SK-N-SH (cell line): ENCODE measurements around the gene LMO7. TPM values are rescaled to one million over a fixed set of nuclear protein-coding genes. Genes with fewer than 3 reads are reported as not detected.

Experiments used
- CTCF ChIA-PET: fragments of 300-600, 350-600 bp; formaldehyde crosslinking; extraction: SDS; loops from one replicate; lab custom pipeline; 2021; lab: Yijun Ruan, JAX
- POLR2A ChIA-PET: fragments of 350-600 bp; sonication (Branson Sonifier 250); formaldehyde crosslinking; extraction: SDS; loops from one replicate; lab custom pipeline; 2020; ENCODE audit warnings: antibody characterized with exemption, inconsistent platforms; lab: Yijun Ruan, JAX
- DNase-seq: peaks from one replicate; pipeline ENCODE4 v3.0.0; 2012
- H2AFZ ChIP-seq: fragments of 200-600 bp; sonication (generic); 2 replicates; pipeline ENCODE4 v1.8.1; 2016; ENCODE audit warnings: antibody characterized with exemption, mild to moderate bottlenecking, low read depth
- H3F3A ChIP-seq: fragments of 200-600 bp; sonication (generic); replicated peaks from 2 replicates; pipeline ENCODE3; 2016; ENCODE audit warnings: antibody characterized with exemption, mild to moderate bottlenecking; ENCODE audit not compliant: insufficient read depth
- H3K27ac ChIP-seq, 2 experiments: fragments of 200-500 bp in 1 of 2; fragments of 200-600 bp in 1 of 2; sonication (Bioruptor generic) in 1 of 2; sonication (generic), shearing (Covaris generic) in 1 of 2; 2 replicates each; pipeline versions ENCODE4 v1.5.1 to v1.6.1; 2014 to 2016; ENCODE audit warnings: low read depth in 2 of 2, inconsistent platforms in 1 of 2, low read length in 1 of 2, mild to moderate bottlenecking in 1 of 2, mixed read lengths in 1 of 2
- H3K27me3 ChIP-seq: fragments of 200-600 bp; sonication (generic), shearing (Covaris generic); 2 replicates; pipeline ENCODE4 v1.6.1; 2016; ENCODE audit warnings: mixed run types; ENCODE audit not compliant: insufficient read depth
- H3K36me3 ChIP-seq, 2 experiments: fragments of 200-500 bp in 1 of 2; fragments of 200-600 bp in 1 of 2; sonication (Bioruptor generic) in 1 of 2; sonication (generic) in 1 of 2; replicated peaks in 1 of 2; 2 replicates each; pipeline versions ENCODE3 to v1.5.1; 2014 to 2016; ENCODE audit warnings: low read length in 1 of 2, mild to moderate bottlenecking in 1 of 2; ENCODE audit not compliant: insufficient read depth in 2 of 2, control insufficient read depth in 1 of 2
- H3K4me1 ChIP-seq, 2 experiments: fragments of 200-500 bp in 1 of 2; fragments of 200-600 bp in 1 of 2; sonication (Bioruptor generic) in 1 of 2; sonication (generic), shearing (Covaris generic) in 1 of 2; 2 replicates each; pipeline versions ENCODE4 v1.5.1 to v1.6.1; 2014 to 2016; ENCODE audit warnings: low read depth in 1 of 2, low read length in 1 of 2, mixed run types in 1 of 2; ENCODE audit not compliant: insufficient read depth in 2 of 2, control insufficient read depth in 1 of 2
- H3K4me2 ChIP-seq: fragments of 200-600 bp; sonication (generic), shearing (Covaris generic); 2 replicates; pipeline ENCODE4 v1.6.1; 2017; ENCODE audit warnings: mixed run types
- H3K4me3 ChIP-seq, 2 experiments: fragments of 200-500 bp in 1 of 2; fragments of 200-600 bp in 1 of 2; sonication (Bioruptor generic) in 1 of 2; sonication (generic), shearing (Covaris generic) in 1 of 2; 2 replicates each; pipeline versions ENCODE4 v1.5.1 to v1.8.1; 2014 to 2016; ENCODE audit warnings: low read depth in 2 of 2, inconsistent platforms in 1 of 2, low read length in 1 of 2, mild to moderate bottlenecking in 1 of 2, mixed read lengths in 1 of 2, moderate library complexity in 1 of 2
- H3K79me2 ChIP-seq: fragments of 200-600 bp; sonication (generic); 2 replicates; pipeline ENCODE4 v1.8.1; 2017; ENCODE audit warnings: mild to moderate bottlenecking; ENCODE audit not compliant: insufficient read depth
- H3K9ac ChIP-seq: fragments of 200-600 bp; sonication (generic); 2 replicates; pipeline ENCODE4 v1.6.1; 2017; ENCODE audit warnings: mixed run types
- H3K9me2 ChIP-seq: fragments of 200-600 bp; sonication (generic); 2 replicates; pipeline ENCODE4 v1.6.1; 2017; ENCODE audit warnings: mixed run types
- H3K9me3 ChIP-seq: fragments of 200-600 bp; sonication (generic); 2 replicates; pipeline ENCODE4 v1.6.1; 2017; ENCODE audit warnings: mixed run types, mild to moderate bottlenecking, moderate library complexity
- H4K20me1 ChIP-seq: fragments of 200-600 bp; sonication (generic); 2 replicates; pipeline ENCODE4 v1.6.1; 2017; ENCODE audit warnings: mild to moderate bottlenecking, mixed run types; ENCODE audit not compliant: insufficient read depth
- CHD2 ChIP-seq: fragments of 150-350 bp; IDR thresholded peaks from 2 replicates; pipeline ENCODE4 v1.6.1; 2018; ENCODE audit warnings: low read length; ENCODE audit not compliant: partially characterized antibody
- EZH2phosphoT487 ChIP-seq: fragments of 200-600 bp; sonication (generic); IDR thresholded peaks from 2 replicates; pipeline ENCODE4 v1.6.1; 2017; ENCODE audit warnings: low read depth, mixed run types, mild to moderate bottlenecking, antibody characterized with exemption, moderate library complexity, borderline replicate concordance
- FOSL2 ChIP-seq: IDR thresholded peaks from 2 replicates; pipeline ENCODE4 v1.4.0; 2012; ENCODE audit warnings: low read depth, mild to moderate bottlenecking, moderate library complexity, borderline replicate concordance
- GATA2 ChIP-seq: sonication (generic); formaldehyde crosslinking; IDR thresholded peaks from 2 replicates; pipeline ENCODE4 v1.5.0; 2020; ENCODE audit warnings: mild to moderate bottlenecking, missing genetic modification reagents
- JUND ChIP-seq: IDR thresholded peaks from 2 replicates; pipeline ENCODE4 v1.4.0; 2012
- MAX ChIP-seq: IDR thresholded peaks from 2 replicates; pipeline ENCODE4 v1.4.0; 2012; ENCODE audit warnings: low read depth
- MEF2A ChIP-seq: IDR thresholded peaks from 2 replicates; pipeline ENCODE4 v1.4.0; 2012; ENCODE audit warnings: low read depth, borderline replicate concordance
- NRF1 ChIP-seq: IDR thresholded peaks from 2 replicates; pipeline ENCODE4 v1.6.1; 2012; ENCODE audit warnings: low read depth, mild to moderate bottlenecking, low read length
- PBX3 ChIP-seq: IDR thresholded peaks from 2 replicates; pipeline ENCODE4; 2012
- RFX5 ChIP-seq: IDR thresholded peaks from 2 replicates; pipeline ENCODE4 v1.6.1; 2012; ENCODE audit warnings: mild to moderate bottlenecking, improper control_type of control experiment, low read length
- RXRA ChIP-seq: IDR thresholded peaks from 2 replicates; pipeline ENCODE4 v1.4.0; 2012; ENCODE audit warnings: low read depth, mild to moderate bottlenecking, borderline replicate concordance
- SIN3A ChIP-seq: IDR thresholded peaks from 2 replicates; pipeline ENCODE4 v1.6.1; 2012; ENCODE audit warnings: low read depth, mild to moderate bottlenecking, low read length, moderate library complexity, borderline replicate concordance
- SMC3 ChIP-seq: IDR thresholded peaks from 2 replicates; pipeline ENCODE4 v1.6.1; 2012; ENCODE audit warnings: low read depth, low read length, improper control_type of control experiment
- TAF1 ChIP-seq: IDR thresholded peaks from 2 replicates; pipeline ENCODE4 v1.6.1; 2012; ENCODE audit warnings: low read depth, mild to moderate bottlenecking, low read length, moderate library complexity, borderline replicate concordance
- TCF12 ChIP-seq: IDR thresholded peaks from 2 replicates; pipeline ENCODE4 v1.4.0; 2012
- TEAD4 ChIP-seq: IDR thresholded peaks from 2 replicates; pipeline ENCODE4 v1.4.0; 2012; ENCODE audit warnings: mild to moderate bottlenecking, borderline replicate concordance; ENCODE audit not compliant: insufficient read depth
- USF1 ChIP-seq: IDR thresholded peaks from 2 replicates; pipeline ENCODE4 v1.4.0; 2012; ENCODE audit warnings: low read depth, borderline replicate concordance
- USF2 ChIP-seq: fragments of 150-350 bp; IDR thresholded peaks from 2 replicates; pipeline ENCODE4 v1.6.1; 2017; ENCODE audit warnings: antibody characterized with exemption, low read length, low read depth, borderline replicate concordance
- WGBS: methylation state at CpG from one replicate; pipeline ENCODE4 v1.1.6; 2017; ENCODE audit warnings: low lambda C conversion rate; 5-methylcytosine and 5-hydroxymethylcytosine counted together
- polyA plus RNA-seq, 3 experiments: library from polyadenylated mRNA; depleted of rRNA; stranded (reverse); fragments of >200 nt; gene quantifications; 2 replicates each; pipeline ENCODE4 v1.2.3, GENCODE V29; 2012
- TF ChIP-seq, protein P1 (sequence below): IDR thresholded peaks from 2 replicates; pipeline ENCODE4 v1.4.0; 2012; ENCODE audit warnings: low read depth, borderline replicate concordance

Gene LMO7
- polyA plus RNA-seq, 1 of the 3 experiments (the other 2 are of a cell fraction) = 83.6 TPM

- TF ChIP-seq, protein P1, sequence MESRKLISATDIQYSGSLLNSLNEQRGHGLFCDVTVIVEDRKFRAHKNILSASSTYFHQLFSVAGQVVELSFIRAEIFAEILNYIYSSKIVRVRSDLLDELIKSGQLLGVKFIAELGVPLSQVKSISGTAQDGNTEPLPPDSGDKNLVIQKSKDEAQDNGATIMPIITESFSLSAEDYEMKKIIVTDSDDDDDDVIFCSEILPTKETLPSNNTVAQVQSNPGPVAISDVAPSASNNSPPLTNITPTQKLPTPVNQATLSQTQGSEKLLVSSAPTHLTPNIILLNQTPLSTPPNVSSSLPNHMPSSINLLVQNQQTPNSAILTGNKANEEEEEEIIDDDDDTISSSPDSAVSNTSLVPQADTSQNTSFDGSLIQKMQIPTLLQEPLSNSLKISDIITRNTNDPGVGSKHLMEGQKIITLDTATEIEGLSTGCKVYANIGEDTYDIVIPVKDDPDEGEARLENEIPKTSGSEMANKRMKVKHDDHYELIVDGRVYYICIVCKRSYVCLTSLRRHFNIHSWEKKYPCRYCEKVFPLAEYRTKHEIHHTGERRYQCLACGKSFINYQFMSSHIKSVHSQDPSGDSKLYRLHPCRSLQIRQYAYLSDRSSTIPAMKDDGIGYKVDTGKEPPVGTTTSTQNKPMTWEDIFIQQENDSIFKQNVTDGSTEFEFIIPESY = peak; percentile 32; the same call in 1 of the 2 replicates
- TF ChIP-seq SIN3A = no peak
- peak; percentile 73 for TF ChIP-seq RXRA
- TF ChIP-seq TEAD4 = peak; percentile 99
- TF ChIP-seq MAX = 0 out of 2 replicates have a peak, but pooled peaks have one; percentile 24
- peak; percentile 87 for TF ChIP-seq JUND
- TF ChIP-seq MEF2A = peak; percentile 98
- peak; percentile 82 for TF ChIP-seq FOSL2
- peak; percentile 80 for TF ChIP-seq PBX3
- no peak for TF ChIP-seq EZH2phosphoT487
- TF ChIP-seq, all 33 proteins: peak for 14
These were observed 15.0 kb upstream of the LMO7 start (continued) for GRCh38 chr13:75621147-75621546.

DNA sequence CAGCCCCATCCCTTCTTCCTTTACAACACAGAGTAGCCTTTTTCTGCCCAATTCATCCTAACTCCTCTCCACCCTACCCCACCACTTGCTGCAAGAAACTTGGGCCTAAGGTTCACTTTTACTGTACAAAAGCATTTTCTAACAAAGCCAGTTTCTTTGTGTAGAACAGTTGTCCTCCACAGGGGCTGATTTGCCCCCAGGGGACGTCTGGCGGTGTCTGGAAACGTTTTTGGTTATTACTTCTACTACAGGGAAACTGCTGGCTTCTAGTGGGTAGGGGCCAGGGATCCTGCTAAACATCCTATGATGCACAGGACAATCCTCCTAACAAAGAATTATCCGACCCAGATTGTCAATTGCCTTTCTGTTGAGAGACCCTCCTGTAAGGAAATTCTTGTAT, 7.3 kb upstream of the LMO7 start:
- Histone ChIP-seq H3K27ac (peak overlapping the region in 1 of 2 experiments; percentile 39; a peak in 1 of 4 replicates), H3K36me3 (peaks cover 2 to 41% of the 10 kb centered on the region in 2 experiments), H3F3A (peaks cover 20% of the 10 kb centered on the region), H3K9me3 (no peaks in the 10 kb centered on the region), H2AFZ (no peak overlapping the region), H3K27me3 (no peaks in the 10 kb centered on the region), H3K4me1 (peaks cover 4 to 10% of the 10 kb centered on the region in 2 experiments; a peak in 2 of 4 replicates), H3K79me2 (peaks cover 86% of the 10 kb centered on the region), H3K9me2 (no peaks in the 10 kb centered on the region), H3K4me2 (no peak overlapping the region), H3K4me3 (no peak overlapping the region), H4K20me1 (no peaks in the 10 kb centered on the region), H3K9ac (no peak overlapping the region)
- 83% methylated on average over 4 of the region's 4 CpGs for WGBS
- TF ChIP-seq RFX5 (no peak), EZH2phosphoT487 (no peak), TCF12 (no peak), NRF1 (no peak), SMC3 (no peak), USF1 (no peak), TAF1 (no peak), FOSL2 (no peak), MAX (no peak), USF2 (no peak), GATA2 (no peak), CHD2 (no peak)
- TF ChIP-seq, protein P1 = no peak
- ChIA-PET POLR2A (no interaction called here), CTCF (no interaction called here)
- DNase-seq = peak; percentile 33
